HG03520 (cell line): ENCODE measurements around the gene RNF227.

Experiments used
- ATAC-seq: cut with Tn5 transposase; IDR thresholded peaks from one replicate; pipeline ENCODE4 v1.9.1; 2021; ENCODE audit warnings: mild to moderate bottlenecking, moderate library complexity; ENCODE audit not compliant: unreplicated experiment

Gene RNF227

DNA sequence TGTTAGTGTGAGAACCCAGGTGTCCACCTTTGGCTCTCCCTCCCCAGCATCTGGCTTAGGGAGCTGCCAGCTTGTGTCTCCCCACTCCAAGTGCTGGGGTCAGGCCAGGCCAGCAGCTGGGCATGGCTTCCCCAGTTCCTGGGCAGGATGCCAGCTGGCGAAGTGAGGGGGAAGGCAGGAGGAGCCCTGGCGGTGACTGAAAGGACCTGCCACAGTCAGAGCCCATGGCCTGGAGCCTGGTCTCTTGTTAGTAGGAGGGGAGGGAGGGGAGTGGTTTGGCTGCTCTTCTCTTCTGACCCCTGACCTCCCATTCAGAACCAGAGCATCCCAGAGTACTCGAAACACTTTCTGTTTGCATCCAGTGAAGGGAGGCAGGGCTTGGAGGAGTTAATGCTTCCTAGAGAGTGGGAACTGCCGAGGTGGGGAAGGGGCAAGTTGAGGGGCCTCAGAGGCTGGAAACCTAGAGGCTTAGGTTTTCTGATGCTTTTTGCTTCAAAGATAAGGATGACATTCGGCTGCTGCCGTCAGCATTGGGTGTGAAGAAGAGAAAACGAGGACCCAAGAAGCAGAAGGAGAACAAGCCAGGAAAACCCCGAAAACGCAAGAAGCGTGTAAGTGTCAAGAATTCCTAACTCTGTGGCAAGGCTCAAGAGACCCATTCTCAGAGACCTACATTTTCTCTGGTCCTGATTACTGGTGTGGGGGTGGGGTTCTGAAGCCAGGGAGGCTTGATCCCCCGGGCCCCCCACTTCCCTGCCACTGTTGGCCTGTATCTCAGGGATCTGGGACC, 26.7 kb downstream of the RNF227 start:
- ATAC-seq: no peak

- no peak for ATAC-seq
Measured at GRCh38 chr17:7888184-7888920, 27.7 kb downstream of the RNF227 start, which contains the start of gene CHD3. Gene CHD3, plus strand, starts transcription at chr17:7888789. Its CDS starts 212 bp downstream, at chr17:7889001.

GRCh38 chr17:7887482-7888183, 28.5 kb downstream of the RNF227 start:
- no peak for ATAC-seq

GRCh38 chr17:7887038-7887481, 29.0 kb downstream of the RNF227 start:
- ATAC-seq: no peak

GRCh38 chr17:7886227-7887037, 29.7 kb downstream of the RNF227 start:
- ATAC-seq: no peak

DNA sequence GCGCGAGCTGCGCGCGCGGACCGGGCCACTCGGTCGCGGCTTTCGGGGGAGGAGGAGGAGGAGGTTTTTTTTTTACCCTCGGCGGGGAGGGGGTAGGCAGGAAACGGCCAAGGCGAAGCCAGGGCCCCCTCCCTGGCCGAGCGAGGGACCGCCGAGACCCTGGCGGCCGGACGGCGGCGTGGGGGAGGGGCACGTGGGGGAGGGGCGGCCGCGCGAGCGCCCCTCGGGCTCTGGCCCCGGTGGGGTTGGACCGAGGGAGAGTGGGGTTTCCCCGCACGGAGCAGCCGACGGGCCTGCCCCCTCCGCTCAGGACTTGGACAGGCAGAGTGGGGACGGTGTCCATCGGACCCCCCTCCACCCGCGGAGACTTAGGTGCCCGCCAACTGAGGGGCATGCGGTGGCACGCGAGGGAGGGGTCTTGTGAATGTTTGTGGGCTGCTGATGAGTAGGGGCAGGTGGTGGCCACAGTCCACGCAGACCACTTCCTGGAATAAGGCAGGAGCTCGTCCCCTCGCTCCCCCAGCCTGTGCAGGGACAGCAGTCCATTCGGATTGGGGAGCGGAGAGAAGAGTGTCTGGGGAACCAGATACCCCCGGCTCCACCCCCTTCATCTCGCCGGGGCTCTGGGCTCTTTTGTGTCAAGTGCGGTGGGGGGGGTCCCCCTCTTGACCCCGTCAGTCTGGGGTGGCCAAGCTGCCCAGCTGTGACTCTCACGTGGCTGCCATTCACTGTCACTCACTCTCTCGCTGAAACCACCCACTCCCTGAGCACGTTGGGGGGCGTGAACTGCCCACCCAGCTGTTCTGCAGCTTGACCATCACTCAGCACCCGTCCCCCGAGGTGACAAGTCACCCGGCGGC, 30.5 kb downstream of the RNF227 start:
- ATAC-seq: no peak

GRCh38 chr17:7884581-7885366, 31.3 kb downstream of the RNF227 start:
- ATAC-seq: no peak

- ATAC-seq: no peak
Measured at GRCh38 chr17:7883781-7884386, 32.2 kb downstream of the RNF227 start.

DNA sequence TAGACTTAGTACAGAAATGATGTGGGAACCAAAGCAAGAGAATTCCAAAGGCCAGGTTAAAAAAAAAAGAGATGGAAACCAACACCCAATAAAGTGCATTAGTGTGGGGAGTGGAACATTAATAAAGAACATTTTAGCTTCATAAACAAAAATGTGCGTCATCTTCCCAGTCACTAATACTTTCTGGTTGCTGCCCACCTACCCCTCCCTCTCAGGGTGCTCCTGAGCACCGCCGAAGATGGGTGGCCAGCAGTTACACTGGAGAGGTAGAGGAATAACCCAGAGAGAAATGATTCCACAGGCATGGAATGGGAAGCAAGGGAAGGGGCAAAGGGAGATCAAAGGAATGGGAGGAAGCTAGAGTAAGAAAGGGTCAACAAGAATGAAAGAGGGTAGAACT, 33.5 kb downstream of the RNF227 start:
- no peak for ATAC-seq

GRCh38 chr17:7882068-7882467, 34.0 kb downstream of the RNF227 start:
- no peak for ATAC-seq

- ATAC-seq: no peak
Measured at GRCh38 chr17:7881276-7882054, 34.6 kb downstream of the RNF227 start.

GRCh38 chr17:7880076-7880868, 35.8 kb downstream of the RNF227 start:
- no peak for ATAC-seq

DNA sequence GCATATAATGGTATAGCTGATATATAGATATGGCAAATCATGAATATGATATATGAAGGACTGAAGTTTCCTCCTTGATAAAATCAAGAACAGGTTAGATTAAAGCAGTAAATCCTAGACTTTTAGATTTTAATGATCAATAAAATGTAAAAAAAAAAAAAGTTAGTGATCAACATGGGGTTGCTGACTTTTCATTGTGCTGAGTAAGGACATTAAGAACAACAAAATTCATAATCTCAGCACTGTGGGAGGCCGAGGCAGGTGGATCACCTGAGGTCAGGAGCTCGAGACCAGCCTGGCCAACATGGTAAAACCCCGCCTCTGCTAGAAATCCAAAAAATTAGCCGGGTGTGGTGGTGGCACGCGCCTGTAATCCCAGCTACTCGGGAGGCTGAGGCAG, 37.9 kb downstream of the RNF227 start:
- ATAC-seq: no peak

- no peak for ATAC-seq
Measured at GRCh38 chr17:7875804-7876370, 40.2 kb downstream of the RNF227 start.

- ATAC-seq: no peak
Measured at GRCh38 chr17:7873051-7873450, 43.0 kb downstream of the RNF227 start.

GRCh38 chr17:7867881-7868329, 48.2 kb downstream of the RNF227 start:
- ATAC-seq: no peak
